GM12875 (cell line): Measurements from ENCODE around the gene PCGF6.
A peak's percentile ranks its signal among the peaks of the same experiment; 100 is the strongest.

Experiments used
- H3K4me3 ChIP-seq: one replicate; pipeline ENCODE4 v1.5.1; 2011; ENCODE audit warnings: low read depth, low read length, control low read depth
- CTCF ChIP-seq: IDR thresholded peaks from 2 replicates; pipeline ENCODE4 v1.5.1; 2011; ENCODE audit warnings: low read depth, mild to moderate bottlenecking, control low read depth, inconsistent platforms, low read length, moderate library complexity, borderline replicate concordance; ENCODE audit not compliant: insufficient read depth

PCGF6 gene

GRCh38 chr10:103350517-103351260 is at the start of gene PCGF6:
Gene PCGF6 (minus strand): TSS chr10:103351140. CDS start chr10:103351066, 74 bp downstream.
- peak; percentile 15; the same call in 1 of the 2 replicates for TF ChIP-seq CTCF

GRCh38 chr10:103397191-103397825 is 46.4 kb upstream of the PCGF6 start:
- H3K4me3 ChIP-seq = peak overlapping the region; percentile 79
- no peak for TF ChIP-seq CTCF

More at GRCh38 chr10:103350517-103351260, at the start of gene PCGF6:
- H3K4me3 ChIP-seq = peak within 1 kb of the TSS; percentile 94

- TF ChIP-seq CTCF = no peak
- H3K4me3 ChIP-seq = peak overlapping the region; percentile 79
These were observed 45.8 kb upstream of the PCGF6 start for GRCh38 chr10:103396789-103397087.

- TF ChIP-seq CTCF = peak; percentile 27; the same call in 1 of the 2 replicates
- peak within 1 kb of the TSS; percentile 79 for H3K4me3 ChIP-seq
These were observed 45.3 kb upstream of the PCGF6 start, which contains the start of the genes ATP5MK and PDCD11 for GRCh38 chr10:103396067-103396788. Gene ATP5MK (minus strand): TSS chr10:103396475. CDS start chr10:103392457, 4,018 bp downstream. Gene PDCD11 (plus strand): TSS chr10:103396626. CDS start chr10:103398427, 1,801 bp downstream.

- TF ChIP-seq CTCF = no peak
- peak overlapping the region; percentile 79 for H3K4me3 ChIP-seq
These were observed 44.8 kb upstream of the PCGF6 start for GRCh38 chr10:103395754-103396066.

GRCh38 chr10:103394180-103394579 is 43.2 kb upstream of the PCGF6 start:
- H3K4me3 ChIP-seq = no peak overlapping the region

More at GRCh38 chr10:103394180-103394579, 43.2 kb upstream of the PCGF6 start:
- no peak for TF ChIP-seq CTCF
